ENCODE data around the gene NAXE. TPM values are rescaled to one million over a fixed set of nuclear protein-coding genes. Genes with fewer than 3 reads are reported as not detected.
"Not testable (repeated sequence)": the region's sequence is repeated elsewhere in the genome, so short reads cannot be mapped to it uniquely, and the experiment has no call there.

NAXE gene
- polyA plus RNA-seq, 1 donor from 2014 or later, result 121 TPM

GRCh38 chr1:156612666-156613065, 21.1 kb downstream of the NAXE start:
- Mint-ChIP-seq H3K4me3 (no peak overlapping the region), H3K27me3 (peaks cover 16% of the 10 kb centered on the region), H3K27ac (no peak overlapping the region), H3K36me3 (peaks cover 3% of the 10 kb centered on the region), H3K9me3 (no peaks in the 10 kb centered on the region), H3K4me1 (peaks cover 6 to 16% (median 13%) of the 10 kb centered on the region in 3 donors)

- H3K27me3 Mint-ChIP-seq, result peaks cover 27% of the 10 kb centered on the region
- H3K36me3 Mint-ChIP-seq, result peaks cover 2% of the 10 kb centered on the region
- H3K4me1 Mint-ChIP-seq, result peaks cover 0 to 6% (median 0%) of the 10 kb centered on the region in 3 donors
- H3K4me3 Mint-ChIP-seq, result no peak overlapping the region
- no peaks in the 10 kb centered on the region for H3K9me3 Mint-ChIP-seq
- no peak overlapping the region for H3K27ac Mint-ChIP-seq
Measured at GRCh38 chr1:156615946-156616345, 24.4 kb downstream of the NAXE start.

GRCh38 chr1:156616463-156616862, 24.9 kb downstream of the NAXE start:
- no peaks in the 10 kb centered on the region for H3K9me3 Mint-ChIP-seq
- no peak overlapping the region for H3K27ac Mint-ChIP-seq
- peaks cover 27% of the 10 kb centered on the region for H3K27me3 Mint-ChIP-seq
- peaks cover 0 to 6% (median 0%) of the 10 kb centered on the region in 3 donors for H3K4me1 Mint-ChIP-seq
- peaks cover 2% of the 10 kb centered on the region for H3K36me3 Mint-ChIP-seq
- H3K4me3 Mint-ChIP-seq, result no peak overlapping the region

GRCh38 chr1:156618853-156619581, 27.4 kb downstream of the NAXE start, which contains the start of gene HAPLN2:
Gene HAPLN2 (plus strand): TSS chr1:156619415. CDS start chr1:156623491, 4,076 bp downstream.
- H3K4me3 Mint-ChIP-seq, result peak within 1 kb of the TSS in 1 of 4 donors; percentile 69
- H3K27me3 Mint-ChIP-seq, result peaks cover 40% of the 10 kb centered on the region
- H3K9me3 Mint-ChIP-seq, result no peaks in the 10 kb centered on the region
- H3K4me1 Mint-ChIP-seq, result peaks cover 0 to 6% (median 0%) of the 10 kb centered on the region in 3 donors
- no peak within 1 kb of the TSS for H3K27ac Mint-ChIP-seq
- H3K36me3 Mint-ChIP-seq, result no peaks in the 10 kb centered on the region

GRCh38 chr1:156619582-156619955, 28.0 kb downstream of the NAXE start:
- H3K27me3 Mint-ChIP-seq, result peaks cover 43% of the 10 kb centered on the region
- H3K9me3 Mint-ChIP-seq, result no peaks in the 10 kb centered on the region
- peaks cover 0 to 8% (median 0%) of the 10 kb centered on the region in 3 donors for H3K4me1 Mint-ChIP-seq
- H3K4me3 Mint-ChIP-seq, result peak overlapping the region in 1 of 4 donors; percentile 69
- H3K27ac Mint-ChIP-seq, result no peak overlapping the region
- no peaks in the 10 kb centered on the region for H3K36me3 Mint-ChIP-seq

- Mint-ChIP-seq H3K36me3 (no peaks in the 10 kb centered on the region), H3K4me1 (peaks cover 6 to 15% (median 8%) of the 10 kb centered on the region in 3 donors), H3K27me3 (peaks cover 39% of the 10 kb centered on the region), H3K9me3 (no peaks in the 10 kb centered on the region), H3K27ac (peak overlapping the region in 2 of 3 donors; percentile 36 to 83), H3K4me3 (peak overlapping the region in 2 of 4 donors; percentile 9 to 39)
Measured at GRCh38 chr1:156622581-156623297, 31.2 kb downstream of the NAXE start.

- peaks cover 6 to 15% (median 8%) of the 10 kb centered on the region in 3 donors for H3K4me1 Mint-ChIP-seq
- no peaks in the 10 kb centered on the region for H3K9me3 Mint-ChIP-seq
- H3K27me3 Mint-ChIP-seq, result peaks cover 39% of the 10 kb centered on the region
- H3K4me3 Mint-ChIP-seq, result peak overlapping the region in 3 of 4 donors; percentile 40 to 63 (median 58)
- H3K36me3 Mint-ChIP-seq, result no peaks in the 10 kb centered on the region
- no peak overlapping the region for H3K27ac Mint-ChIP-seq
Measured at GRCh38 chr1:156623946-156624813, 32.6 kb downstream of the NAXE start.

GRCh38 chr1:156624814-156625435, 33.3 kb downstream of the NAXE start:
- Mint-ChIP-seq H3K9me3 (no peaks in the 10 kb centered on the region), H3K4me1 (peaks cover 6 to 12% (median 8%) of the 10 kb centered on the region in 3 donors), H3K27ac (no peak overlapping the region), H3K36me3 (no peaks in the 10 kb centered on the region), H3K27me3 (peaks cover 39% of the 10 kb centered on the region), H3K4me3 (peak overlapping the region in 3 of 4 donors; percentile 54 to 71 (median 58))

GRCh38 chr1:156625436-156626078, 34.0 kb downstream of the NAXE start:
- no peaks in the 10 kb centered on the region for H3K9me3 Mint-ChIP-seq
- peak overlapping the region; percentile 70 to 91 (median 83) for H3K4me3 Mint-ChIP-seq
- peak overlapping the region in 2 of 3 donors; percentile 55 to 69 for H3K27ac Mint-ChIP-seq
- H3K27me3 Mint-ChIP-seq, result peaks cover 40% of the 10 kb centered on the region
- H3K36me3 Mint-ChIP-seq, result no peaks in the 10 kb centered on the region
- H3K4me1 Mint-ChIP-seq, result peaks cover 8 to 11% (median 9%) of the 10 kb centered on the region in 3 donors

GRCh38 chr1:156626079-156626438, 34.5 kb downstream of the NAXE start:
- peak overlapping the region in 2 of 3 donors; percentile 55 to 69 for H3K27ac Mint-ChIP-seq
- peaks cover 8 to 10% (median 9%) of the 10 kb centered on the region in 3 donors for H3K4me1 Mint-ChIP-seq
- H3K4me3 Mint-ChIP-seq, result peak overlapping the region in 3 of 4 donors; percentile 70 to 83 (median 83)
- no peaks in the 10 kb centered on the region for H3K9me3 Mint-ChIP-seq
- no peaks in the 10 kb centered on the region for H3K36me3 Mint-ChIP-seq
- H3K27me3 Mint-ChIP-seq, result peaks cover 44% of the 10 kb centered on the region

GRCh38 chr1:156627313-156627880, 35.8 kb downstream of the NAXE start:
- no peaks in the 10 kb centered on the region for H3K36me3 Mint-ChIP-seq
- peaks cover 42% of the 10 kb centered on the region for H3K27me3 Mint-ChIP-seq
- H3K27ac Mint-ChIP-seq, result peak overlapping the region in 1 of 3 donors; percentile 46
- H3K9me3 Mint-ChIP-seq, result peaks cover 0 to 2% (median 0%) of the 10 kb centered on the region in 3 donors
- H3K4me1 Mint-ChIP-seq, result peaks cover 8 to 12% (median 9%) of the 10 kb centered on the region in 3 donors
- peak overlapping the region in 1 of 4 donors; percentile 3 for H3K4me3 Mint-ChIP-seq

- Mint-ChIP-seq H3K27ac (peak overlapping the region in 1 of 3 donors; percentile 80), H3K9me3 (peaks cover 0 to 2% (median 0%) of the 10 kb centered on the region in 3 donors), H3K27me3 (peaks cover 34% of the 10 kb centered on the region), H3K4me3 (no peak overlapping the region), H3K36me3 (no peaks in the 10 kb centered on the region), H3K4me1 (peaks cover 8 to 9% (median 9%) of the 10 kb centered on the region in 3 donors)
Measured at GRCh38 chr1:156629823-156630449, 38.4 kb downstream of the NAXE start.

- not testable (repeated sequence) for H3K9me3 Mint-ChIP-seq, H3K4me3 Mint-ChIP-seq, H3K36me3 Mint-ChIP-seq, H3K4me1 Mint-ChIP-seq, H3K27ac Mint-ChIP-seq
- H3K27me3 Mint-ChIP-seq, result peaks cover 32% of the 10 kb centered on the region
Measured at GRCh38 chr1:156631152-156631551, 39.6 kb downstream of the NAXE start.

All from IgD-negative memory B cell (primary cell).